Neuronal stem cell (in vitro differentiated cells): ENCODE data around the gene RASA3.

Experiments used
- DNase-seq: peaks from one replicate; pipeline ENCODE4 v3.0.0-alpha.2; 2013; ENCODE audit warnings: low spot score
- H2AFZ ChIP-seq: one replicate; pipeline ENCODE4 v1.6.1; 2013; ENCODE audit warnings: mild to moderate bottlenecking, low read length, inconsistent platforms
- H2AK5ac ChIP-seq: 2 replicates; pipeline ENCODE4 v1.6.1; 2013; ENCODE audit warnings: low read depth, mild to moderate bottlenecking, inconsistent platforms, low read length, moderate library complexity, mixed read lengths
- H2BK120ac ChIP-seq: 2 replicates; pipeline ENCODE4 v1.6.1; 2013; ENCODE audit warnings: low read depth, mild to moderate bottlenecking, inconsistent platforms, low read length, moderate library complexity, mixed read lengths
- H2BK12ac ChIP-seq: one replicate; pipeline ENCODE4 v1.6.1; 2013; ENCODE audit warnings: low read length, inconsistent platforms
- H2BK15ac ChIP-seq: 2 replicates; pipeline ENCODE4 v1.6.1; 2013; ENCODE audit warnings: mild to moderate bottlenecking, low read length, inconsistent platforms, mixed read lengths
- H2BK5ac ChIP-seq: one replicate; pipeline ENCODE4 v1.6.1; 2013; ENCODE audit warnings: inconsistent platforms, mild to moderate bottlenecking, low read length, moderate library complexity
- H3K14ac ChIP-seq: one replicate; pipeline ENCODE4 v1.6.1; 2013; ENCODE audit warnings: low read length, inconsistent platforms
- H3K18ac ChIP-seq: 2 replicates; pipeline ENCODE4 v1.6.1; 2013; ENCODE audit warnings: low read length, inconsistent platforms
- H3K23ac ChIP-seq: 2 replicates; pipeline ENCODE4 v1.6.1; 2013; ENCODE audit warnings: low read depth, mild to moderate bottlenecking, mixed read lengths, low read length, inconsistent platforms; ENCODE audit not compliant: poor library complexity
- H3K27ac ChIP-seq: replicated peaks from 3 replicates; pipeline ENCODE4 v1.5.1; 2013; ENCODE audit warnings: low read length, inconsistent platforms
- H3K27me3 ChIP-seq, 3 experiments: 2 replicates each; pipeline ENCODE4 v1.6.1; 2013; ENCODE audit warnings: low read length in 3 of 3, mild to moderate bottlenecking in 2 of 3, inconsistent platforms in 1 of 3, low read depth in 1 of 3, mixed read lengths in 1 of 3, moderate library complexity in 1 of 3; ENCODE audit not compliant: control insufficient read depth in 3 of 3, insufficient read depth in 3 of 3
- H3K36me3 ChIP-seq, 2 donors: replicated peaks in 1 of 2; 2 replicates each; pipeline ENCODE4 v1.6.1; 2013; ENCODE audit warnings: low read length in 2 of 2; ENCODE audit not compliant: control insufficient read depth in 2 of 2, insufficient read depth in 2 of 2
- H3K4ac ChIP-seq: 2 replicates; pipeline ENCODE4 v1.6.1; 2013; ENCODE audit warnings: inconsistent platforms, mild to moderate bottlenecking, low read length, moderate library complexity
- H3K4me1 ChIP-seq, 2 donors: 1 replicate in 1 of 2; 2 replicates in 1 of 2; pipeline ENCODE4 v1.6.1; 2013; ENCODE audit warnings: low read length in 2 of 2, low read depth in 1 of 2; ENCODE audit not compliant: control insufficient read depth in 2 of 2, insufficient read depth in 1 of 2
- H3K4me2 ChIP-seq: one replicate; pipeline ENCODE4 v1.6.1; 2013; ENCODE audit warnings: mild to moderate bottlenecking, low read length, inconsistent platforms; ENCODE audit not compliant: insufficient read depth, poor library complexity, severe bottlenecking
- H3K4me3 ChIP-seq, 2 donors: 2 replicates each; pipeline ENCODE4 v1.5.1; 2013; ENCODE audit warnings: low read length in 2 of 2, mild to moderate bottlenecking in 2 of 2, inconsistent platforms in 1 of 2, moderate library complexity in 1 of 2
- H3K79me1 ChIP-seq: one replicate; pipeline ENCODE4 v1.6.1; 2013; ENCODE audit warnings: low read depth, mild to moderate bottlenecking, inconsistent platforms, low read length, moderate library complexity
- H3K9ac ChIP-seq: one replicate; pipeline ENCODE4 v1.6.1; 2013; ENCODE audit warnings: mild to moderate bottlenecking, low read depth, low read length, inconsistent platforms; ENCODE audit not compliant: poor library complexity
- H3K9me3 ChIP-seq, 2 donors: replicated peaks in 1 of 2; 2 replicates each; pipeline versions ENCODE3 to v1.6.1; 2013; ENCODE audit warnings: low read length in 2 of 2, mild to moderate bottlenecking in 2 of 2, inconsistent platforms in 1 of 2, low read depth in 1 of 2, mixed read lengths in 1 of 2, moderate library complexity in 1 of 2; ENCODE audit not compliant: control insufficient read depth in 2 of 2, insufficient read depth in 1 of 2
- H4K8ac ChIP-seq: one replicate; pipeline ENCODE4 v1.6.1; 2013; ENCODE audit warnings: low read depth, mild to moderate bottlenecking, inconsistent platforms, low read length, moderate library complexity
- H4K91ac ChIP-seq: one replicate; pipeline ENCODE4 v1.6.1; 2013; ENCODE audit warnings: low read length, low read depth, mild to moderate bottlenecking, inconsistent platforms; ENCODE audit not compliant: poor library complexity
- WGBS, 2 donors: extraction: QIAGEN DNeasy Blood & Tissue Kit; methylation state at CpG; one replicate each; pipeline ENCODE4 v1.1.7; 2013; ENCODE audit warnings: missing lambda C conversion rate in 2 of 2, mixed read lengths in 1 of 2; ENCODE audit not compliant: insufficient read length in 2 of 2, insufficient replicate concordance in 1 of 2; ENCODE audit errors: extremely low coverage in 2 of 2; 5-methylcytosine and 5-hydroxymethylcytosine counted together

The RASA3 gene

DNA sequence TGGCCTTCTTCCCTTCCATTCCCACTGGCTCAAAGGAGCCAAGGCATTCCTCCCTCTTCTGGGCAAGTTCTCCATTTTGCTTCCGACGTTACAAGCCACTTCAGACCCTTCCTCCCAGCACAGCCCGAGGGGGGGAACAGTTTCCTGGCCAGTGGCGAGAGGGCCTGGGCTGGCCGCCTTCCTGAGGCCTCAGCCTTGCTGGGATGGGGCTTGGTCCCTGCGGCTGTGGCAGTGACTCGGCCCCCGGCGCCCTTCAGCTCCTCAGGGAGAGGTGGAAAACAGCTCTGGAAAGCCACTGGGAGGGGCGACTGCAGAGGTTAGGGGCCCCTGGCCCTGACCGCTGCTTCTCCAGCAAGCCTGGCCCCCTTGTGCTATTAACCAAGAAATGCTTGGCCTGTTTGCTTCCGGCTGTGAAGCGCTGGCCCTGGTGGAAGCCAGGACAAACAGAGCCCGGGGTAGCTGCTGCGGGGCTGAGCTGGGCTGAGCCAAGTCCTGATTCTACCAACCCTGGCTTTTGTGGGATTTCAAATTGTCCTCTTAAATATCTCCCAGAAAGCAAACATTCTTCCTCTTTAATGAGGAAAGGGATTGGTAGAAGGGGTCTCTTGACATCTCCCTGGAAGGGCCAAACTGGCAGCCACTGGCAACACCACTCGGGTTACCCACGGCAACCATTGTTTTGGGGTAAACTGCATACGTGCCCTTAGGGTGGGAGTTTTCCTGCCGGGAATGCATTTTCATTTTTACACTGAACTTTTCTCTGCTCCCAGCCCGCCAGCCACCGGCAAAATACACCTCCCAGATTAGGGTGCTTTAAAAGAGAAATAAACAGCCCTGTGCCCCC, 197.2 kb downstream of the RASA3 start:
- H3K14ac ChIP-seq, result no peak overlapping the region
- H2AFZ ChIP-seq, result peak overlapping the region; percentile 88
- no peak overlapping the region for H3K9ac ChIP-seq
- no peak for DNase-seq
- H3K9me3 ChIP-seq, result peaks cover 2% of the 10 kb centered on the region in 2 donors
- H2BK120ac ChIP-seq, result no peak overlapping the region
- peaks cover 6 to 25% of the 10 kb centered on the region in 2 donors for H3K4me1 ChIP-seq
- H3K27me3 ChIP-seq, result no peaks in the 10 kb centered on the region
- H3K36me3 ChIP-seq, result no peaks in the 10 kb centered on the region
- H2BK15ac ChIP-seq, result peak overlapping the region; percentile 70
- H3K4me3 ChIP-seq, result no peak overlapping the region
- H3K18ac ChIP-seq, result peak overlapping the region; percentile 80
- no CpG with 5 or more reads among the region's 21 CpGs for WGBS, 2 donors
- peak overlapping the region; percentile 30 for H2BK12ac ChIP-seq
- H4K91ac ChIP-seq, result no peak overlapping the region
- H3K4me2 ChIP-seq, result no peak overlapping the region
- H2BK5ac ChIP-seq, result peak overlapping the region; percentile 72
- H3K4ac ChIP-seq, result no peak overlapping the region
- H2AK5ac ChIP-seq, result no peak overlapping the region
- H3K79me1 ChIP-seq, result peaks cover 2% of the 10 kb centered on the region
- no peak overlapping the region for H4K8ac ChIP-seq
- no peak overlapping the region for H3K23ac ChIP-seq
- H3K27ac ChIP-seq, result no peak overlapping the region

- peak overlapping the region; percentile 70 for H2BK15ac ChIP-seq
- H3K4me2 ChIP-seq, result no peak overlapping the region
- no CpG with 5 or more reads among the region's 14 CpGs for WGBS, 2 donors
- H2BK12ac ChIP-seq, result no peak overlapping the region
- peak overlapping the region; percentile 31 for H3K9ac ChIP-seq
- no peak overlapping the region for H3K4me3 ChIP-seq
- H3K79me1 ChIP-seq, result peaks cover 2% of the 10 kb centered on the region
- H3K4ac ChIP-seq, result no peak overlapping the region
- no peak overlapping the region for H2AK5ac ChIP-seq
- H3K9me3 ChIP-seq, result peaks cover 2% of the 10 kb centered on the region in 2 donors
- H3K18ac ChIP-seq, result peak overlapping the region; percentile 80
- H2BK5ac ChIP-seq, result peak overlapping the region; percentile 72
- no peak overlapping the region for H3K27ac ChIP-seq
- no peak overlapping the region for H4K8ac ChIP-seq
- peaks cover 6 to 25% of the 10 kb centered on the region in 2 donors for H3K4me1 ChIP-seq
- H2BK120ac ChIP-seq, result no peak overlapping the region
- H3K14ac ChIP-seq, result no peak overlapping the region
- DNase-seq, result no peak
- H3K36me3 ChIP-seq, result no peaks in the 10 kb centered on the region
- H4K91ac ChIP-seq, result no peak overlapping the region
- peak overlapping the region; percentile 88 for H2AFZ ChIP-seq
- no peak overlapping the region for H3K23ac ChIP-seq
- H3K27me3 ChIP-seq, result no peaks in the 10 kb centered on the region
Observed at GRCh38 chr13:113934576-113934975, 197.8 kb downstream of the RASA3 start.

- Histone ChIP-seq H3K36me3 (no peaks in the 10 kb centered on the region), H3K9me3 (peaks cover 2% of the 10 kb centered on the region in 2 donors), H3K14ac (no peak overlapping the region), H2BK120ac (no peak overlapping the region), H3K27me3 (no peaks in the 10 kb centered on the region), H3K23ac (no peak overlapping the region), H3K79me1 (peaks cover 2% of the 10 kb centered on the region), H4K8ac (no peak overlapping the region), H3K9ac (no peak overlapping the region), H3K4ac (no peak overlapping the region), H2AFZ (no peak overlapping the region), H4K91ac (no peak overlapping the region), H2BK5ac (peak overlapping the region; percentile 67), H3K4me1 (peaks cover 6 to 25% of the 10 kb centered on the region in 2 donors), H3K18ac (peak overlapping the region; percentile 52), H3K4me2 (no peak overlapping the region), H3K27ac (no peak overlapping the region), H2AK5ac (no peak overlapping the region), H2BK12ac (no peak overlapping the region), H2BK15ac (no peak overlapping the region), H3K4me3 (no peak overlapping the region)
- no peak for DNase-seq
- no CpG with 5 or more reads among the region's 22 CpGs for WGBS, 2 donors
Observed at GRCh38 chr13:113933901-113934300, 198.5 kb downstream of the RASA3 start.

GRCh38 chr13:113931841-113932459, 200.5 kb downstream of the RASA3 start:
- WGBS, 2 donors, result no CpG with 5 or more reads among the region's 16 CpGs
- Histone ChIP-seq H3K18ac (no peak overlapping the region), H2AFZ (no peak overlapping the region), H3K27ac (no peak overlapping the region), H3K4me2 (no peak overlapping the region), H2BK15ac (no peak overlapping the region), H2AK5ac (no peak overlapping the region), H3K4me1 (peaks cover 2 to 16% of the 10 kb centered on the region in 2 donors), H3K79me1 (peaks cover 2% of the 10 kb centered on the region), H3K36me3 (no peaks in the 10 kb centered on the region), H2BK5ac (no peak overlapping the region), H3K27me3 (peaks cover 0 to 5% (median 0%) of the 10 kb centered on the region in 3 experiments), H3K4ac (no peak overlapping the region), H3K9ac (no peak overlapping the region), H3K14ac (no peak overlapping the region), H3K9me3 (peaks cover 2 to 7% of the 10 kb centered on the region in 2 donors), H4K8ac (no peak overlapping the region), H3K4me3 (peak overlapping the region in 1 of 2 donors; percentile 57), H4K91ac (no peak overlapping the region), H3K23ac (no peak overlapping the region), H2BK12ac (no peak overlapping the region), H2BK120ac (no peak overlapping the region)
- DNase-seq, result no peak
